Smooth muscle cell (in vitro differentiated cells): ENCODE data around the gene HSBP1L1. TPM values are rescaled to one million over a fixed set of nuclear protein-coding genes. Genes with fewer than 3 reads are reported as not detected.

Experiments
- DNase-seq: peaks from one replicate; lab custom pipeline; 2025; ENCODE audit not compliant: unreplicated experiment; lab: John Stamatoyannopoulos, UW
- H2AFZ ChIP-seq: fragments of 200-600 bp; sonication (generic); 2 replicates; pipeline ENCODE4 v1.6.0; 2016; ENCODE audit warnings: antibody characterized with exemption, low read depth, mild to moderate bottlenecking
- H3F3A ChIP-seq: fragments of 200-600 bp; sonication (generic); 2 replicates; pipeline ENCODE4 v1.6.0; 2017; ENCODE audit warnings: antibody characterized with exemption, low read depth
- H3K27ac ChIP-seq: fragments of 200-600 bp; sonication (generic); 2 replicates; pipeline ENCODE4 v1.5.1; 2016; ENCODE audit warnings: low read depth, mild to moderate bottlenecking
- H3K27me3 ChIP-seq: fragments of 200-600 bp; sonication (generic); 2 replicates; pipeline ENCODE4 v1.6.1; 2016; ENCODE audit warnings: low read depth, mild to moderate bottlenecking
- H3K36me3 ChIP-seq: fragments of 200-600 bp; sonication (generic); 2 replicates; pipeline ENCODE4 v1.5.1; 2016; ENCODE audit warnings: low read depth
- H3K4me1 ChIP-seq: fragments of 200-600 bp; sonication (generic); 2 replicates; pipeline ENCODE4 v1.5.1; 2016; ENCODE audit warnings: low read depth
- H3K4me2 ChIP-seq: fragments of 200-600 bp; sonication (generic); 2 replicates; pipeline ENCODE4 v1.6.0; 2016; ENCODE audit warnings: mild to moderate bottlenecking
- H3K4me3 ChIP-seq: fragments of 200-600 bp; sonication (generic); 2 replicates; pipeline ENCODE4 v1.5.1; 2016; ENCODE audit warnings: mild to moderate bottlenecking
- H3K79me2 ChIP-seq: fragments of 200-600 bp; sonication (generic); 2 replicates; pipeline ENCODE4 v1.6.0; 2016; ENCODE audit warnings: low read depth, mild to moderate bottlenecking
- H3K9ac ChIP-seq: fragments of 200-600 bp; sonication (generic); 2 replicates; pipeline ENCODE4 v1.6.0; 2016; ENCODE audit warnings: low read depth
- H3K9me3 ChIP-seq: fragments of 200-600 bp; sonication (generic); replicated peaks from 2 replicates; pipeline ENCODE4 v1.5.1; 2016; ENCODE audit warnings: low read depth
- H4K20me1 ChIP-seq: fragments of 200-600 bp; sonication (generic); 2 replicates; pipeline ENCODE4 v1.6.0; 2016; ENCODE audit warnings: low read depth
- WGBS: methylation state at CpG from one replicate; pipeline ENCODE4 v1.1.7; 2016; ENCODE audit warnings: low lambda C conversion rate; 5-methylcytosine and 5-hydroxymethylcytosine counted together
- polyA plus RNA-seq: library from polyadenylated mRNA; unstranded; fragments of >200 nt; fragmentation: Nextera tagmentation; extraction: Ambion mirVana; gene quantifications from 2 replicates; pipeline ENCODE4 v1.2.1, GENCODE V29; 2016
- total RNA-seq: library from RNA; depleted of rRNA; stranded (reverse); fragments of >200 nt; gene quantifications from 2 replicates; pipeline ENCODE4 v1.2.3, GENCODE V29; 2014
- TF ChIP-seq, protein P1 (sequence below): fragments of 200-600 bp; sonication (generic); IDR thresholded peaks from 2 replicates; pipeline ENCODE4 v1.5.1; 2017; ENCODE audit warnings: borderline replicate concordance, mild to moderate bottlenecking, antibody characterized with exemption; ENCODE audit not compliant: insufficient read depth, poor library complexity, severe bottlenecking

HSBP1L1 gene
- total and polyA plus RNA-seq, 2 experiments from 2014 or later: 12.4 to 24.6 TPM

DNA sequence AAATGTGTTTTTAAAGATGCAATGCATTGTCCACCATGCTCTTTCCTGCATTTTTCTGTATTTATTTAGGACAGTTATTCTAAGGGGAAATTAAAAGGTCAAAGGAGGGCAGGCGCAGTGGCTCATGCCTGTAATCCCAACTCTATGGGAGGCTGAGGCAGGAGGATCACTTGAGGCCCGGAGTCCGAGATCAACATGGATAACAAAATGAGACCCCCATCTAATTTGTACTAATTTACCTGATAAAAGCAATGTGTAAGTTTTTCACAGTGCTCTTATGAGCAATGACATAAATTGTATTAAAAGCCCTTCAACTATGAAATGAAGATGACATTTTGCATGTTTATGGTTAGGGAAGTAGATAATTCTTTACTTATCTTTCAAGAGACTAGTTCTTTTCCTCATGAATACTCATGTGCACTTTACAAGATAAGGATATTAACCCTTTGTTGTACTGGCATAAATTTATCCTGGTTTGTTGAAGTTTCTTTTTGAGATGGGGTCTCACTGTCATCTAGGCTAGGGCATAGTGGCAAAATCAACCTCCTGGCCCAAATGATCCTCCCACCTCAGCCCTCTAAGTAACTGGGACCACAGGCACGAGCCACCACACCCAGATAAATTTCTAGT, 9.7 kb downstream of the HSBP1L1 start:
- 98% methylated on average over 4 of the region's 4 CpGs for WGBS
- peaks cover 85% of the 10 kb centered on the region for H4K20me1 ChIP-seq
- H3F3A ChIP-seq: no peaks in the 10 kb centered on the region
- H3K9me3 ChIP-seq: no peaks in the 10 kb centered on the region
- no peak overlapping the region for H3K4me3 ChIP-seq
- no peak overlapping the region for H2AFZ ChIP-seq
- peaks cover 54% of the 10 kb centered on the region for H3K79me2 ChIP-seq
- H3K9ac ChIP-seq: no peak overlapping the region
- H3K27ac ChIP-seq: no peak overlapping the region
- no peaks in the 10 kb centered on the region for H3K4me1 ChIP-seq
- no peaks in the 10 kb centered on the region for H3K27me3 ChIP-seq
- H3K4me2 ChIP-seq: no peak overlapping the region
- no peak for DNase-seq
- no peaks in the 10 kb centered on the region for H3K36me3 ChIP-seq
- TF ChIP-seq, protein P1, sequence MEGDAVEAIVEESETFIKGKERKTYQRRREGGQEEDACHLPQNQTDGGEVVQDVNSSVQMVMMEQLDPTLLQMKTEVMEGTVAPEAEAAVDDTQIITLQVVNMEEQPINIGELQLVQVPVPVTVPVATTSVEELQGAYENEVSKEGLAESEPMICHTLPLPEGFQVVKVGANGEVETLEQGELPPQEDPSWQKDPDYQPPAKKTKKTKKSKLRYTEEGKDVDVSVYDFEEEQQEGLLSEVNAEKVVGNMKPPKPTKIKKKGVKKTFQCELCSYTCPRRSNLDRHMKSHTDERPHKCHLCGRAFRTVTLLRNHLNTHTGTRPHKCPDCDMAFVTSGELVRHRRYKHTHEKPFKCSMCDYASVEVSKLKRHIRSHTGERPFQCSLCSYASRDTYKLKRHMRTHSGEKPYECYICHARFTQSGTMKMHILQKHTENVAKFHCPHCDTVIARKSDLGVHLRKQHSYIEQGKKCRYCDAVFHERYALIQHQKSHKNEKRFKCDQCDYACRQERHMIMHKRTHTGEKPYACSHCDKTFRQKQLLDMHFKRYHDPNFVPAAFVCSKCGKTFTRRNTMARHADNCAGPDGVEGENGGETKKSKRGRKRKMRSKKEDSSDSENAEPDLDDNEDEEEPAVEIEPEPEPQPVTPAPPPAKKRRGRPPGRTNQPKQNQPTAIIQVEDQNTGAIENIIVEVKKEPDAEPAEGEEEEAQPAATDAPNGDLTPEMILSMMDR: no peak

DNA sequence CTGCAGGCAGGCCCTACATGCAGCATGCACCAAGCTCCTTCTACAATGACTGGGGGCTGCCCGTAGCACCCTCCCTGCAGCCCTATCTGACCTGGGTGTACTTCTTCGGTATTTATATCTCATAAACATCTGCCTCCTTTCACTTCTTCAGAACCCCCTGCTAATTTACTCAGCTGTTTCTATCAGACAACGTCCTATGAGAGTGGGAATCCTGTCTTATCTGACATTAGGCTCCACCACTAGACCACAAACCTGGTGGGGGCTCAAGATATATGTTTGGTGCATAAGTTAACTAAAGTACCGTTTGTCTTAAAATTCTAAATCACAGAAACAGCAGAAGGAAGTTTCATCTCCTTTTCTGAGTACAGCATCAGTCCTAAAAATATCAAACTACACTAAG, 10.6 kb downstream of the HSBP1L1 start:
- Histone ChIP-seq H3K9me3 (no peaks in the 10 kb centered on the region), H3K4me3 (no peak overlapping the region), H3K36me3 (no peaks in the 10 kb centered on the region), H3K9ac (no peak overlapping the region), H3K4me1 (no peaks in the 10 kb centered on the region), H2AFZ (no peak overlapping the region), H3K27me3 (no peaks in the 10 kb centered on the region), H3K4me2 (no peak overlapping the region), H3K27ac (no peak overlapping the region), H4K20me1 (peaks cover 88% of the 10 kb centered on the region), H3K79me2 (peaks cover 63% of the 10 kb centered on the region), H3F3A (no peaks in the 10 kb centered on the region)
- WGBS: 91% methylated on average over 4 of the region's 4 CpGs
- DNase-seq: no peak
- TF ChIP-seq, protein P1: no peak

DNA sequence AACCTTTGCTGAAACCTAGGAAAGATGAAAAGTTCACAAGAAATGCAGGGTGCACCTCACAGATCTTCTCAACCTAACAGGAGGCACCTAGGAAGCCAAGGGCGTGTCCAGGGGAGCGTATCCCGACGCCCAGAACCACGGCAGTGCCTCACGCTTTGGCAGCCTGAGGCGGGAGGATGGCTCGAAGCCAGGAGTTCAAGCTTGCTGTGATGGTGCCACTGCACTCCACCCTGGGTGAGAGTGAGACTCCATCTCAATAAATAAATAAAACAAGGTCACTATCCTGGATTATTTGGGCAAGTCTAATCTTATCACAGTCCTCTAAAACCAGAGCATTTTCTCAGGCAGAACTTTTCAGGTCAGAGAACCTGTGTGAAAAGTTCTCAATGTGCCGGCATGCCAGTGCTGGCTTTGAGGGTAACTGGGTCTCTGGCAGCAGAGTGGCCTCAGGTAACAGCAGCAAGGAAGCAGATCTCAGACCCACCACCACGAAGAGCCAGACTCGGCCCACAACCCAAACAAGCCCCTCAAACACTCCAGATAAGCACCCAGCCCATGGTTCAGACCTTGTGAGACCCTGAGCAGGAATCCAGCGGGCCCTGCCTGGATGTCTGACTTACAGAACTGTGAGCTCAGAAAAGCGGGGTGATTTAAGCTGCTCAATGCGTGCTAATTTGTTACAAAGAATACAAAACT, 11.7 kb downstream of the HSBP1L1 start:
- H3K9ac ChIP-seq: no peak overlapping the region
- H3K4me1 ChIP-seq: no peaks in the 10 kb centered on the region
- H3K9me3 ChIP-seq: no peaks in the 10 kb centered on the region
- no peaks in the 10 kb centered on the region for H3K27me3 ChIP-seq
- no peaks in the 10 kb centered on the region for H3K36me3 ChIP-seq
- DNase-seq: no peak
- no peak overlapping the region for H3K4me2 ChIP-seq
- H2AFZ ChIP-seq: no peak overlapping the region
- H3F3A ChIP-seq: no peaks in the 10 kb centered on the region
- WGBS: 97% methylated on average over 14 of the region's 14 CpGs
- H4K20me1 ChIP-seq: peaks cover 89% of the 10 kb centered on the region
- no peak overlapping the region for H3K27ac ChIP-seq
- peaks cover 74% of the 10 kb centered on the region for H3K79me2 ChIP-seq
- H3K4me3 ChIP-seq: no peak overlapping the region
- TF ChIP-seq, protein P1: no peak
